Common myeloid progenitor, CD34-positive (primary cell): ENCODE results near the gene AFF3.

Experiments used
- CTCF ChIA-PET: fragments of 350-600 bp; sonication (Branson Sonifier 250); formaldehyde crosslinking; loops from one replicate; lab custom pipeline; 2021; ENCODE audit warnings: antibody characterized with exemption; lab: Charles Lee
- POLR2A ChIA-PET: fragments of 350-600 bp; sonication (Branson Sonifier 250); formaldehyde crosslinking; loops from one replicate; lab custom pipeline; 2021; ENCODE audit warnings: antibody characterized with exemption; lab: Charles Lee
- DNase-seq, 3 donors: peaks; one replicate each; pipeline versions ENCODE4 v3.0.0 to v3.0.0-alpha.2; 2013
- H3K27ac ChIP-seq, 2 experiments: 1 replicate in 1 of 2; 2 replicates in 1 of 2; pipeline ENCODE4 v1.7.0; 2013; ENCODE audit warnings: inconsistent platforms in 2 of 2, low read length in 2 of 2, mild to moderate bottlenecking in 2 of 2, low read depth in 1 of 2, moderate library complexity in 1 of 2; ENCODE audit not compliant: severe bottlenecking in 2 of 2, insufficient read depth in 1 of 2, poor library complexity in 1 of 2
- H3K27me3 ChIP-seq, 5 experiments: replicated peaks in 2 of 5; 1 replicate in 3 of 5; 2 replicates in 2 of 5; pipeline versions ENCODE4 v1.6.1 to v1.7.0; 2013; ENCODE audit warnings: low read length in 4 of 5, mild to moderate bottlenecking in 2 of 5, moderate library complexity in 2 of 5, inconsistent platforms in 1 of 5; ENCODE audit not compliant: insufficient read depth in 5 of 5, control insufficient read depth in 4 of 5
- H3K36me3 ChIP-seq, 4 experiments: 1 replicate in 2 of 4; 2 replicates in 2 of 4; pipeline versions ENCODE4 v1.6.1 to v1.7.0; 2013; ENCODE audit warnings: low read length in 3 of 4, control low read depth in 1 of 4, mild to moderate bottlenecking in 1 of 4; ENCODE audit not compliant: control insufficient read depth in 4 of 4, insufficient read depth in 4 of 4
- H3K4me1 ChIP-seq, 4 experiments: 1 replicate in 3 of 4; 2 replicates in 1 of 4; pipeline versions ENCODE4 v1.6.1 to v1.7.1; 2013; ENCODE audit warnings: low read length in 3 of 4, mild to moderate bottlenecking in 3 of 4, control low read depth in 1 of 4, inconsistent platforms in 1 of 4, moderate library complexity in 1 of 4; ENCODE audit not compliant: control insufficient read depth in 4 of 4, insufficient read depth in 4 of 4; ENCODE audit errors: control extremely low read depth in 1 of 4
- H3K4me3 ChIP-seq, 7 experiments: 1 replicate in 4 of 7; 2 replicates in 3 of 7; pipeline versions ENCODE4 v1.5.1 to v1.7.0; 2013; ENCODE audit warnings: mild to moderate bottlenecking in 7 of 7, low read length in 6 of 7, moderate library complexity in 6 of 7, inconsistent platforms in 2 of 7, low read depth in 2 of 7, control low read depth in 1 of 7; ENCODE audit not compliant: insufficient read depth in 4 of 7, control insufficient read depth in 1 of 7; ENCODE audit errors: extremely low read depth in 1 of 7
- H3K9me3 ChIP-seq, 5 experiments: 1 replicate in 4 of 5; 2 replicates in 1 of 5; pipeline versions ENCODE4 v1.6.1 to v1.7.1; 2013; ENCODE audit warnings: low read length in 4 of 5, mild to moderate bottlenecking in 2 of 5, inconsistent platforms in 1 of 5, low read depth in 1 of 5, moderate library complexity in 1 of 5; ENCODE audit not compliant: control insufficient read depth in 4 of 5, insufficient read depth in 2 of 5; ENCODE audit errors: control extremely low read depth in 1 of 5
- WGBS: methylation state at CpG from one replicate; pipeline ENCODE4 v1.1.5; 2013; ENCODE audit not compliant: insufficient coverage; 5-methylcytosine and 5-hydroxymethylcytosine counted together

Gene AFF3

GRCh38 chr2:99898336-99899048, 243.9 kb downstream of the AFF3 start:
- Histone ChIP-seq H3K4me3 (no peak overlapping the region), H3K36me3 (peaks cover 0 to 3% (median 0%) of the 10 kb centered on the region in 4 experiments), H3K4me1 (peaks cover 7 to 18% (median 12%) of the 10 kb centered on the region in 4 experiments), H3K9me3 (no peaks in the 10 kb centered on the region), H3K27ac (no peak overlapping the region), H3K27me3 (no peaks in the 10 kb centered on the region)
- CTCF ChIA-PET, result interaction anchor here (1.5 kb wide), 1 partner anchor 77 kb away, joined by 3 read pairs; no protein-coding TSS in a partner anchor
- POLR2A ChIA-PET, result no interaction called here
- WGBS, result 42% methylated on average over 10 of the region's 12 CpGs
- DNase-seq, result peak in 2 of 3 donors; percentile 41 to 57

GRCh38 chr2:99891428-99891780, 251.0 kb downstream of the AFF3 start:
- ChIA-PET POLR2A (no interaction called here), CTCF (interaction anchor here (0.7 to 0.8 kb wide), 2 partner anchors 33 to 371 kb away, joined by 3 read pairs; no protein-coding TSS in a partner anchor)
- Histone ChIP-seq H3K27me3 (no peaks in the 10 kb centered on the region), H3K27ac (no peak overlapping the region), H3K4me3 (no peak overlapping the region), H3K36me3 (no peaks in the 10 kb centered on the region), H3K4me1 (no peaks in the 10 kb centered on the region), H3K9me3 (no peaks in the 10 kb centered on the region)
- DNase-seq, result no peak
- 100% methylated on average over 6 of the region's 7 CpGs for WGBS

GRCh38 chr2:99890568-99891427, 251.6 kb downstream of the AFF3 start:
- POLR2A ChIA-PET, result no interaction called here
- H3K4me1 ChIP-seq, result no peaks in the 10 kb centered on the region
- DNase-seq, result peak in 1 of 3 donors; percentile 20
- H3K36me3 ChIP-seq, result no peaks in the 10 kb centered on the region
- H3K4me3 ChIP-seq, result no peak overlapping the region
- no peak overlapping the region for H3K27ac ChIP-seq
- 97% methylated on average over 5 of the region's 10 CpGs for WGBS
- no peaks in the 10 kb centered on the region for H3K27me3 ChIP-seq
- CTCF ChIA-PET, result interaction anchor here (0.7 to 0.8 kb wide), 2 partner anchors 32 to 372 kb away, joined by 3 read pairs; no protein-coding TSS in a partner anchor
- no peaks in the 10 kb centered on the region for H3K9me3 ChIP-seq

- 86% methylated on average over 1 of the region's 5 CpGs for WGBS
- POLR2A ChIA-PET, result no interaction called here
Observed at GRCh38 chr2:99888617-99889016, 253.8 kb downstream of the AFF3 start.

GRCh38 chr2:99886418-99886817, 256.0 kb downstream of the AFF3 start:
- peaks cover 2 to 10% (median 6%) of the 10 kb centered on the region in 4 experiments for H3K4me1 ChIP-seq
- H3K27ac ChIP-seq, result no peak overlapping the region
- H3K4me3 ChIP-seq, result no peak overlapping the region
- POLR2A ChIA-PET, result no interaction called here
- CTCF ChIA-PET, result interaction anchor here (0.6 to 0.7 kb wide), 2 partner anchors 18 to 25 kb away, joined by 4 read pairs; no protein-coding TSS in a partner anchor
- no peaks in the 10 kb centered on the region for H3K36me3 ChIP-seq
- no peak for DNase-seq
- no peaks in the 10 kb centered on the region for H3K9me3 ChIP-seq
- WGBS, result 100% methylated on average over 2 of the region's 3 CpGs
- no peaks in the 10 kb centered on the region for H3K27me3 ChIP-seq

More at GRCh38 chr2:99888617-99889016, 253.8 kb downstream of the AFF3 start:
- Histone ChIP-seq H3K4me1 (no peaks in the 10 kb centered on the region), H3K27me3 (no peaks in the 10 kb centered on the region), H3K4me3 (no peak overlapping the region), H3K27ac (no peak overlapping the region), H3K36me3 (no peaks in the 10 kb centered on the region), H3K9me3 (no peaks in the 10 kb centered on the region)
- no peak for DNase-seq
- CTCF ChIA-PET, result interaction anchor here (0.6 to 1.8 kb wide), 2 partner anchors 18 to 26 kb away, joined by 3 to 6 read pairs; no protein-coding TSS in a partner anchor

- no peaks in the 10 kb centered on the region for H3K9me3 ChIP-seq
- no peak for DNase-seq
- ChIA-PET POLR2A (no interaction called here), CTCF (no interaction called here)
- no peak overlapping the region for H3K27ac ChIP-seq
- H3K36me3 ChIP-seq, result no peaks in the 10 kb centered on the region
- H3K27me3 ChIP-seq, result no peaks in the 10 kb centered on the region
- peaks cover 2 to 13% (median 7%) of the 10 kb centered on the region in 4 experiments for H3K4me1 ChIP-seq
- WGBS, result 87% methylated on average over 3 of the region's 4 CpGs
- no peak overlapping the region for H3K4me3 ChIP-seq
Observed at GRCh38 chr2:99883358-99883757, 259.0 kb downstream of the AFF3 start.
